Body of pancreas (tissue), 4 donors: ENCODE results near the gene HNRNPLL. TPM values are rescaled to one million over a fixed set of nuclear protein-coding genes. Genes with fewer than 3 reads are reported as not detected.
A peak's percentile ranks its signal among the peaks of the same experiment; 100 is the strongest.

Source experiments
- ATAC-seq: fragments of 150-250 bp; one replicate; pipeline ENCODE4 v1.9.1; 2016
- DNase-seq, 4 donors: peaks; one replicate each; pipeline ENCODE4 v3.0.0-alpha.2; 2019
- H3K27ac ChIP-seq, 4 donors: fragments of 200-600 bp; sonication (generic); 1 replicate in 3 of 4; 2 replicates in 1 of 4; pipeline versions ENCODE4 v1.5.1 to v1.6.1; 2016 to 2019; ENCODE audit warnings: mild to moderate bottlenecking in 1 of 4, mixed read lengths in 1 of 4, moderate library complexity in 1 of 4
- H3K27me3 ChIP-seq, 2 donors: fragments of 200-600 bp; sonication (generic); one replicate each; pipeline ENCODE4 v1.6.0; 2016; ENCODE audit warnings: mild to moderate bottlenecking in 1 of 2
- H3K36me3 ChIP-seq, 2 donors: fragments of 200-600 bp; sonication (generic); replicated peaks in 1 of 2; 2 replicates each; pipeline ENCODE4 v1.5.1; 2016; ENCODE audit warnings: low read depth in 2 of 2; ENCODE audit not compliant: insufficient read depth in 1 of 2
- H3K4me1 ChIP-seq: fragments of 200-600 bp; sonication (generic); one replicate; pipeline ENCODE4 v1.6.0; 2016
- H3K4me3 ChIP-seq, 2 donors: fragments of 200-600 bp; sonication (generic); 1 replicate in 1 of 2; 2 replicates in 1 of 2; pipeline ENCODE4 v1.5.1; 2016 to 2019
- H3K9me3 ChIP-seq, 3 donors: fragments of 200-600 bp; sonication (generic); 1 replicate in 2 of 3; 2 replicates in 1 of 3; pipeline ENCODE4 v1.5.1; 2016
- POLR2A ChIP-seq, 3 donors: fragments of 450-650 bp; IDR thresholded peaks; one replicate each; pipeline ENCODE4 v1.6.1; 2016; ENCODE audit warnings: antibody characterized with exemption in 3 of 3, mild to moderate bottlenecking in 2 of 3
- WGBS, 2 donors: methylation state at CpG; one replicate each; pipeline ENCODE4 v1.1.5; 2017; 5-methylcytosine and 5-hydroxymethylcytosine counted together
- intact Hi-C: fragments of 100-400 bp; cut with DNase I; formaldehyde crosslinking; loops from one replicate; pipeline ENCODE4 v1.15.1; 2023
- total RNA-seq, 2 donors: library from RNA; depleted of rRNA; stranded (reverse); fragments of >200 nt; gene quantifications; one replicate each; pipeline ENCODE4 v1.1.0, GENCODE V29; 2016
- TF ChIP-seq, protein P1 (sequence below), 7 experiments: fragments of 450-650 bp in 4 of 7; fragments of 200-600 bp in 3 of 7; sonication (generic) in 3 of 7; IDR thresholded peaks; one replicate each; pipeline ENCODE4 v1.5.1; 2016 to 2019; ENCODE audit warnings: antibody characterized with exemption in 7 of 7

HNRNPLL gene
- total RNA-seq, 2 donors from 2014 or later: 21.8 to 22.4 TPM

DNA sequence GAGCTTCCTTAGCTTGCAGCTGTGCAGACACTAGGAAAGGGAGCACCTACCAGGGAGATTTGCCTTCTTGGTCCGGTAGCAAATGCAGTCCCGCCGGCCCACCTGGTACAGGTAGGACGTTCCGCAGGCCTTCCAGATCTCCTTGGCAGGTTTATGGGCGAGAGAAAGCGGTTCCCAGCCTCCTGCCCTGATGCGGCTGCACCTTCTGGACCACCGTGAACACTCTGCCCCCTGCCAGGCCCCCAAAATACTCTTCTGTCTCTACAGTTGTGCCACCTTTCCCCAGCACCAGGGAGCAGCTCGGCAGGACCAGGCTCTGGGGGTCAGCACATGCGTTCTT, 67.4 kb downstream of the HNRNPLL start:
- DNase-seq (no peak), ATAC-seq (no peak)
- intact Hi-C loops: loop anchor here (10.0 kb wide), 1 partner anchor 209 kb away; no protein-coding TSS in a partner anchor
- H3K4me1 ChIP-seq: peaks cover 12% of the 10 kb centered on the region
- H3K27me3 ChIP-seq: no peaks in the 10 kb centered on the region
- H3K4me3 ChIP-seq: no peak overlapping the region
- H3K9me3 ChIP-seq: no peaks in the 10 kb centered on the region
- WGBS, 2 donors: 75 to 78% methylated on average over 6 to 11 of the region's 11 CpGs
- no peak for TF ChIP-seq POLR2A (IDR thresholded peaks at IDR 0.05)
- TF ChIP-seq, protein P1, sequence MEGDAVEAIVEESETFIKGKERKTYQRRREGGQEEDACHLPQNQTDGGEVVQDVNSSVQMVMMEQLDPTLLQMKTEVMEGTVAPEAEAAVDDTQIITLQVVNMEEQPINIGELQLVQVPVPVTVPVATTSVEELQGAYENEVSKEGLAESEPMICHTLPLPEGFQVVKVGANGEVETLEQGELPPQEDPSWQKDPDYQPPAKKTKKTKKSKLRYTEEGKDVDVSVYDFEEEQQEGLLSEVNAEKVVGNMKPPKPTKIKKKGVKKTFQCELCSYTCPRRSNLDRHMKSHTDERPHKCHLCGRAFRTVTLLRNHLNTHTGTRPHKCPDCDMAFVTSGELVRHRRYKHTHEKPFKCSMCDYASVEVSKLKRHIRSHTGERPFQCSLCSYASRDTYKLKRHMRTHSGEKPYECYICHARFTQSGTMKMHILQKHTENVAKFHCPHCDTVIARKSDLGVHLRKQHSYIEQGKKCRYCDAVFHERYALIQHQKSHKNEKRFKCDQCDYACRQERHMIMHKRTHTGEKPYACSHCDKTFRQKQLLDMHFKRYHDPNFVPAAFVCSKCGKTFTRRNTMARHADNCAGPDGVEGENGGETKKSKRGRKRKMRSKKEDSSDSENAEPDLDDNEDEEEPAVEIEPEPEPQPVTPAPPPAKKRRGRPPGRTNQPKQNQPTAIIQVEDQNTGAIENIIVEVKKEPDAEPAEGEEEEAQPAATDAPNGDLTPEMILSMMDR (IDR thresholded peaks at IDR 0.05): no peak
- no peaks in the 10 kb centered on the region for H3K36me3 ChIP-seq
- no peak overlapping the region for H3K27ac ChIP-seq

DNA sequence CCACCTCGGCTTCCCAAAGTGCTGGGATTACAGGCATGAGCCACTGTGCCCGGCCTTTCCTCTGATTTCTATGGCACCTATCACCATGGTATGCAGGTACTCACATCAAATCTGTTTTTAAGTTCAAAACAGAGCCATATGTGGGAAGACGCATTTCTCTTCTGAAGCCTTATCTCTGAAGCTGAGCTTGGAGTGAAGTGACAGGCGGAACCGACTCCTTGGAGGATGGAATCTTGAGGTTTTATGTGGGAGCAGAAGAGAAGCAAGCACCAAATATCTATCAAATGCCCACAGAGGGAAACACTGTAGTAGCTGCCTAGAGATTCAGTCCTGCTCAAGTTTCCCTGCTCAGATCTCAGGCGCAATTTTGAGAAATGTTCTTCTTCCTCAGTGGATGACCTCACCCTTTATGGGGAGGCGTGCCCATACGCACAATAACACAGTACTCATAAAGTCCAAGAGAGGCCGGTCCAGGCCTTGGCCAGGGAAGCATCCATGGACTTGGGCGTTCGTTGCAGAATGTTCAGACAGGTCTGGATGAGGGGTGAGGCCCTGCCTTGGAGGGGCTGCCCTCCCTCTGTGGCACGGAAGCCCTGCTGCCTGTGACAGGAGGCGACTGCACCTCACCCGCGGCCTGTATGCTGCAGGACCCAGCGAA, 67.9 kb downstream of the HNRNPLL start:
- DNase-seq: no peak
- TF ChIP-seq, protein P1 (IDR thresholded peaks at IDR 0.05): no peak
- intact Hi-C loops: loop anchor here (10.0 kb wide), 1 partner anchor 210 kb away; no protein-coding TSS in a partner anchor
- WGBS, 2 donors: 86 to 90% methylated on average over 9 to 16 of the region's 16 CpGs
- no peak for ATAC-seq
- Histone ChIP-seq H3K4me1 (peaks cover 12% of the 10 kb centered on the region), H3K27me3 (no peaks in the 10 kb centered on the region), H3K27ac (no peak overlapping the region), H3K9me3 (no peaks in the 10 kb centered on the region), H3K4me3 (no peak overlapping the region), H3K36me3 (no peaks in the 10 kb centered on the region)

DNA sequence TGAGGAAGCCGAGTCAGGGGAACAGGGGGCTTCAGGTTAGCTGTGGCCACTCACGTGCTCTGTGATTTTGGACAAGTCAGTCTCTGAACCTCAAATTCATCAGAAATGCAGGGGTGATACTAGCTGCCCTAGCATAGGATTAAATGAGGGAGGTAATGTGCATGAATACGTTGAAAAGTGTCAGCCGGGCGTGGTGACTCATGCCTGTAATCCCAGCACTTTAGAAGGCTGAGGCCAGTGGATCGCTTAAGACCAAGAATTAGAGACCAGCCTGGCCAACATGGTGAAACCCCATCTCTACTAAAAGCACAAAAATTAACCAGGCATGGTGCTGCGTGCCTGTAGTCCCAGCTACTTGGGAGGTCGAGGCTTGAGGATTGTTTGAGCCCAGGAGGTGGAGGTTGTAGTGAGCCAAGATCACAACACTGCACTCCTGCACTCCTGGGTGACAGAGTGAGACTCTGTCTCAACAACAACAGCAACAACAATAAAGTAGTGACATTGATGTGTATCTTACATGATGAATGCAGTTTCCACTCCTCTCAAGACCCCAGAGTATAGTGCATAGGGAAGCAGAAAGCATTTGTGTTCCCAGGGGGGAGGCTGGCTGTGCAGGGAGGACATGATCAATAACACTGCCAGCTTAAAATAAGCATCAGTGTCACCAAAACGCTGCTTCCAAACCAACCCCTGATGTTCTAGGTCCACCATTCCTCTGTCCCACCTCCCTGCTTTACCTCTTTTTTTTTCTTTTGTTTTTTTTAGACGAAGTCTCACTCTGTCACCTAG, 68.8 kb downstream of the HNRNPLL start:
- ATAC-seq (no peak), DNase-seq (no peak)
- TF ChIP-seq, protein P1 (IDR thresholded peaks at IDR 0.05): no peak
- TF ChIP-seq POLR2A (IDR thresholded peaks at IDR 0.05): no peak
- intact Hi-C loops: loop anchor here (10.0 kb wide), 1 partner anchor 211 kb away; no protein-coding TSS in a partner anchor
- Histone ChIP-seq H3K4me1 (peaks cover 12% of the 10 kb centered on the region), H3K36me3 (no peaks in the 10 kb centered on the region), H3K27ac (no peak overlapping the region), H3K4me3 (no peak overlapping the region), H3K9me3 (no peaks in the 10 kb centered on the region), H3K27me3 (no peaks in the 10 kb centered on the region)
- WGBS, 2 donors: 73 to 83% methylated on average over 10 of the region's 10 CpGs

DNA sequence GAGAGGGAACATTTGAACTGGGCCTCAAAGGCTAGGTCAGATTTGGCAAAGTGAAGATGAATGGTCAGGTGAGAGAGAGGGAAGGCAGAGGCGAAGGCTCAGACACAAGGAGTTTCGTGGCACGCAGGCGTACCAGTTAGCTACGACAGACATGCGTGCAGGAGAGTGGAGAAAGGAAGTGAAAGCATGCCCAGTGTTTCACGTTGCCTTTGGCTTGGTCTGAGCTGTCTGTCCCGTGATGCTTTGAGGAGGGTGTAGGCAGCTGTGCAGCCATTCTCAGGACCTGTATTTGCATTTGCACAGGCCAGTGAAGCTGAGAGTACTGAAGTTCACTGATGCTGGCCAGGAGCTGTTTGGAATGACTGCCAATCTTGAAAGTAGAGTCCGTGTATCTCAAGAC, 69.5 kb downstream of the HNRNPLL start:
- WGBS, 2 donors: 70 to 77% methylated on average over 9 of the region's 9 CpGs
- H3K4me3 ChIP-seq: no peak overlapping the region

More for the DNA sequence above, 69.5 kb downstream of the HNRNPLL start:
- peak in 1 of 4 donors; percentile 19 for DNase-seq
- no peaks in the 10 kb centered on the region for H3K36me3 ChIP-seq
- intact Hi-C loops: loop anchor here (10.0 kb wide), 1 partner anchor 212 kb away; no protein-coding TSS in a partner anchor
- no peaks in the 10 kb centered on the region for H3K27me3 ChIP-seq
- peaks cover 13% of the 10 kb centered on the region for H3K4me1 ChIP-seq
- TF ChIP-seq, protein P1 (IDR thresholded peaks at IDR 0.05): no peak
- TF ChIP-seq POLR2A (IDR thresholded peaks at IDR 0.05): no peak
- ATAC-seq: no peak
- no peak overlapping the region for H3K27ac ChIP-seq
- H3K9me3 ChIP-seq: no peaks in the 10 kb centered on the region
